K562 (cell line): Measurements from ENCODE around the gene RSPH6A.

Experiments
- CHD2 ChIP-seq: IDR thresholded peaks from 2 replicates; pipeline ENCODE4 v1.6.1; 2011; ENCODE audit warnings: low read depth, low read length
- CTCF ChIP-seq, 3 experiments: IDR thresholded peaks in 2 of 3; conservative IDR thresholded peaks in 1 of 3; 2 replicates each; pipeline ENCODE4 v1.5.1; 2011 to 2012; ENCODE audit warnings: low read length in 3 of 3, mild to moderate bottlenecking in 3 of 3, control low read depth in 2 of 3, improper control_type of control experiment in 1 of 3, inconsistent platforms in 1 of 3, low read depth in 1 of 3, mixed read lengths in 1 of 3, moderate library complexity in 1 of 3; ENCODE audit not compliant: insufficient read depth in 2 of 3
- EP300 ChIP-seq: IDR thresholded peaks from 2 replicates; pipeline ENCODE4 v1.6.1; 2012; ENCODE audit warnings: low read length, improper control_type of control experiment
- MAX ChIP-seq: sonication (generic); formaldehyde crosslinking; IDR thresholded peaks from 2 replicates; pipeline ENCODE4 v1.9.0; 2022; ENCODE audit warnings: mild to moderate bottlenecking, missing genetic modification reagents
- NCOA1 ChIP-seq: fragments of 450-650 bp; IDR thresholded peaks from 2 replicates; pipeline ENCODE4 v1.6.1; 2016; ENCODE audit warnings: low read depth
- NRF1 ChIP-seq, 2 experiments: fragments of 450-650 bp; IDR thresholded peaks in 1 of 2; conservative IDR thresholded peaks in 1 of 2; 2 replicates each; pipeline ENCODE4 v1.6.1; 2014; ENCODE audit warnings: mild to moderate bottlenecking in 2 of 2
- RAD21 ChIP-seq, 2 experiments: fragments of 250-450 bp in 1 of 2; fragments of 450-650 bp in 1 of 2; sonication (Bioruptor Pico) in 1 of 2; formaldehyde crosslinking in 1 of 2; IDR thresholded peaks in 1 of 2; conservative IDR thresholded peaks in 1 of 2; 2 replicates each; pipeline versions ENCODE4 v1.4.0 to v1.8.0; 2020 to 2022; ENCODE audit warnings: mild to moderate bottlenecking in 2 of 2, moderate library complexity in 1 of 2
- SREBF2 ChIP-seq: sonication (generic); formaldehyde crosslinking; IDR thresholded peaks from 2 replicates; pipeline ENCODE4 v1.4.0; 2020; ENCODE audit warnings: mild to moderate bottlenecking, missing genetic modification reagents
- STAG1 ChIP-seq: sonication (generic); formaldehyde crosslinking; IDR thresholded peaks from 2 replicates; pipeline ENCODE4 v1.5.0; 2020; ENCODE audit warnings: missing genetic modification reagents, borderline replicate concordance
- SUPT5H ChIP-seq: fragments of 450-650 bp; IDR thresholded peaks from 2 replicates; pipeline ENCODE4 v1.6.1; 2016
- ZFX ChIP-seq: sonication (generic); formaldehyde crosslinking; IDR thresholded peaks from 2 replicates; pipeline ENCODE4 v1.8.0; 2022; ENCODE audit warnings: mild to moderate bottlenecking, missing genetic modification reagents, moderate library complexity
- ZHX1 ChIP-seq: fragments of 150-350 bp; conservative IDR thresholded peaks from 2 replicates; pipeline ENCODE4 v1.6.1; 2014; ENCODE audit warnings: low read length
- ZNF609 ChIP-seq: sonication (generic); formaldehyde crosslinking; IDR thresholded peaks from 2 replicates; pipeline ENCODE4 v1.8.1; 2023; ENCODE audit warnings: missing genetic modification reagents, mild to moderate bottlenecking, borderline replicate concordance

- TF ChIP-seq ZNF609 (no peak), EP300 (no peak), SUPT5H (peak; percentile 73), RAD21 (CRISPR knock-in tag; conservative IDR thresholded peaks at IDR 0.05 in 1 of 2, IDR thresholded peaks at IDR 0.05 in 1 of 2) (peak; percentile 59 to 61), ZHX1 (no peak), MAX (CRISPR knock-in tag) (peak; percentile 92), NRF1 (conservative IDR thresholded peaks at IDR 0.05 in 1 of 2, IDR thresholded peaks at IDR 0.05 in 1 of 2) (peak; percentile 87 to 89), CHD2 (peak; percentile 65), STAG1 (CRISPR knock-in tag) (no peak), SREBF2 (CRISPR knock-in tag) (no peak), ZFX (peak; percentile 73), NCOA1 (no peak), CTCF (IDR thresholded peaks at IDR 0.05 in 2 of 3, conservative IDR thresholded peaks at IDR 0.05 in 1 of 3; ENCODE audit: insufficient read depth in 2 of 3, low read depth in 1 of 3, low read length in 3 of 3) (peak; percentile 83 to 91 (median 91))
Observed at GRCh38 chr19:45770192-45771101, 44.7 kb downstream of the RSPH6A start.
